Endothelial cell of umbilical vein (primary cell): ENCODE data around the gene DSCAML1. TPM values are rescaled to one million over a fixed set of nuclear protein-coding genes. Genes with fewer than 3 reads are reported as not detected.

ENCODE experiments used
- BruUV-seq: library from RNA; stranded (reverse); fragments of 400-500 nt; replicated peaks from 2 replicates; lab custom pipeline; 2021; lab: Mats Ljungman, UMichigan
- CTCF ChIA-PET: fragments of 300-600, 350-600 bp; sonication (Branson Sonifier 250); formaldehyde crosslinking; loops from one replicate; lab custom pipeline; 2021; ENCODE audit warnings: antibody characterized with exemption, inconsistent platforms; lab: Charles Lee
- POLR2A ChIA-PET: fragments of 300-600, 350-600 bp; sonication (Branson Sonifier 250); formaldehyde crosslinking; loops from one replicate; lab custom pipeline; 2021; ENCODE audit warnings: antibody characterized with exemption, inconsistent platforms; lab: Charles Lee
- DNase-seq: peaks from one replicate; pipeline ENCODE4 v3.0.0-alpha.2; 2011; ENCODE audit warnings: low read depth, low spot score
- FAIRE-seq: peaks from 2 replicates; lab custom pipeline; 2011; peaks lifted over from hg19 to GRCh38; lab: Jason Lieb, UNC
- H2AFZ ChIP-seq: 2 replicates; pipeline ENCODE4 v1.6.0; 2012; ENCODE audit warnings: low read depth, low read length, control low read depth, inconsistent platforms
- H3K27ac ChIP-seq: 2 replicates; pipeline ENCODE4 v1.5.1; 2011; ENCODE audit warnings: low read depth, mild to moderate bottlenecking, control low read depth, low read length, moderate library complexity; ENCODE audit not compliant: insufficient read depth
- H3K27me3 ChIP-seq, 2 experiments: 2 replicates each; pipeline versions ENCODE4 v1.6.0 to v1.6.1; 2011; ENCODE audit warnings: low read length in 2 of 2, mixed read lengths in 1 of 2; ENCODE audit not compliant: control insufficient read depth in 2 of 2, insufficient read depth in 2 of 2
- H3K36me3 ChIP-seq, 2 experiments: 2 replicates in 1 of 2; 3 replicates in 1 of 2; pipeline ENCODE4 v1.5.1; 2011; ENCODE audit warnings: low read length in 2 of 2, mild to moderate bottlenecking in 1 of 2, moderate library complexity in 1 of 2; ENCODE audit not compliant: control insufficient read depth in 2 of 2, insufficient read depth in 2 of 2; ENCODE audit errors: extremely low read depth in 1 of 2
- H3K4me1 ChIP-seq: 3 replicates; pipeline ENCODE4 v1.5.1; 2011; ENCODE audit warnings: mild to moderate bottlenecking, low read length; ENCODE audit not compliant: control insufficient read depth, insufficient read depth; ENCODE audit errors: extremely low read depth
- H3K4me2 ChIP-seq: 2 replicates; pipeline ENCODE4 v1.6.1; 2011; ENCODE audit warnings: low read length, control low read depth, mixed read lengths; ENCODE audit not compliant: insufficient read depth
- H3K4me3 ChIP-seq, 3 experiments: fragments of 200-600 bp in 1 of 3; sonication (generic), shearing (Covaris generic) in 1 of 3; replicated peaks in 1 of 3; 2 replicates each; pipeline ENCODE4 v1.5.1; 2011 to 2016; ENCODE audit warnings: control low read depth in 3 of 3, low read length in 3 of 3, mild to moderate bottlenecking in 2 of 3, inconsistent platforms in 1 of 3, low read depth in 1 of 3, moderate library complexity in 1 of 3; ENCODE audit not compliant: insufficient read depth in 1 of 3
- H3K79me2 ChIP-seq: 2 replicates; pipeline ENCODE4 v1.6.0; 2012; ENCODE audit warnings: low read length, inconsistent platforms; ENCODE audit not compliant: control insufficient read depth, insufficient read depth
- H3K9ac ChIP-seq: replicated peaks from 2 replicates; pipeline ENCODE3; 2011; ENCODE audit warnings: low read length, control low read depth; ENCODE audit not compliant: insufficient read depth; ENCODE audit errors: extremely low read depth
- H3K9me1 ChIP-seq: replicated peaks from 3 replicates; pipeline ENCODE4 v1.6.0; 2011; ENCODE audit warnings: mild to moderate bottlenecking, low read length; ENCODE audit not compliant: control insufficient read depth, insufficient read depth; ENCODE audit errors: extremely low read depth
- H3K9me3 ChIP-seq: replicated peaks from 2 replicates; pipeline ENCODE4 v1.5.1; 2012; ENCODE audit warnings: low read length, inconsistent platforms; ENCODE audit not compliant: control insufficient read depth, insufficient read depth
- H4K20me1 ChIP-seq: replicated peaks from 2 replicates; pipeline ENCODE3; 2011; ENCODE audit warnings: mild to moderate bottlenecking, low read length; ENCODE audit not compliant: control insufficient read depth, insufficient read depth; ENCODE audit errors: extremely low read depth
- EZH2 ChIP-seq: IDR thresholded peaks from 2 replicates; pipeline ENCODE4 v1.6.1; 2012; ENCODE audit warnings: borderline replicate concordance, low read depth, mild to moderate bottlenecking, moderate library complexity, low read length, inconsistent platforms; ENCODE audit not compliant: severe bottlenecking
- JUN ChIP-seq: IDR thresholded peaks from 2 replicates; pipeline ENCODE4 v1.6.1; 2011; ENCODE audit warnings: borderline replicate concordance, low read depth; ENCODE audit not compliant: insufficient read length, insufficient read depth
- MYC ChIP-seq: IDR thresholded peaks from one replicate; pipeline ENCODE4 v1.6.1; 2011; ENCODE audit warnings: mild to moderate bottlenecking, low read depth, low read length
- dilution Hi-C: fragments of 300-500 bp; cut with MboI; formaldehyde crosslinking; loops from one replicate; pipeline ENCODE4 v1.15.0; 2019; ENCODE audit warnings: low sequenced_read_pairs; ENCODE audit not compliant: extremely low pct_ligation_motif_present
- intact Hi-C: fragments of 100-400 bp; cut with micrococcal nuclease; formaldehyde crosslinking; loops from one replicate; pipeline ENCODE4 v1.10.0; 2022
- polyA plus RNA-seq, 4 experiments: library from polyadenylated mRNA; depleted of rRNA in 3 of 4; stranded (reverse) in 3 of 4; unstranded in 1 of 4; fragments of >200 nt; gene quantifications; 2 replicates each; pipeline versions ENCODE4 v1.2.1 to v1.2.3, GENCODE V29; 2011 to 2012; ENCODE audit warnings: missing spikeins in 1 of 4
- total RNA-seq: library from RNA; stranded (reverse); gene quantifications from 2 replicates; pipeline ENCODE4 v1.2.3, GENCODE V29; 2021
- TF ChIP-seq, protein P1 (sequence below): IDR thresholded peaks from 2 replicates; pipeline ENCODE4 v1.6.1; 2011; ENCODE audit not compliant: insufficient read depth, insufficient read length
- TF ChIP-seq, protein P2 (sequence below), 2 donors: IDR thresholded peaks; 1 replicate in 1 of 2; 2 replicates in 1 of 2; pipeline ENCODE4 v1.5.1; 2011; ENCODE audit warnings: low read length in 2 of 2, mild to moderate bottlenecking in 2 of 2, moderate library complexity in 2 of 2, control low read depth in 1 of 2, inconsistent platforms in 1 of 2, low read depth in 1 of 2; ENCODE audit not compliant: insufficient read depth in 1 of 2; ENCODE audit errors: extremely low read depth in 1 of 2

The DSCAML1 gene
- total and polyA plus RNA-seq, 2 donors (not counting 3 experiments of a cell fraction or from before 2014, with no cell fraction given) = not detected

DNA sequence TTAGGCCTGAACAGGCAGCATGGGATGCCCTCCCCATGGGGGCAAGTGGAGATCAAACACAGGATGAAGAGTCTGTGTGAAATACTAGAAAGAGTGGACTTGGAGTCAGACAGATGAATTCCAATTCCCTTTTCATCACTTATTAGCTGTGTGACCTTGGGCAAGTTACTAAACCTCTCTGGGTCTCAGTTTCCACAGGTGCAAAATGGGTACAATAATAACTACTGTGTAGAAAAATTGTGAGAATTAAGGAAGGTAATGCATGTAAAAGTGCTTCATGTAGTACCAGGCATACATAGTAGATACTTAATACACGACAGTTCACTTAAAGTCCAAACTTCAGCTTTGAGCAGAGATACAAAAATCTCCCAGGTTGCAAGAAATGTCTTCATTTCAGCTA, 176.4 kb downstream of the DSCAML1 start:
- dilution Hi-C loops (no loop called here), intact Hi-C loops (loop anchor here (1.0 kb wide), 1 partner anchor 194 kb away; no protein-coding TSS in a partner anchor)
- H3K27ac ChIP-seq = no peak overlapping the region
- H3K9ac ChIP-seq = no peak overlapping the region
- no peaks in the 10 kb centered on the region for H3K79me2 ChIP-seq
- FAIRE-seq = no peak
- H3K27me3 ChIP-seq = no peaks in the 10 kb centered on the region
- CTCF ChIA-PET = interaction anchor here (1.0 to 5.4 kb wide), 15 partner anchors 9 to 551 kb away, joined by 3 to 133 read pairs (median 4); no protein-coding TSS in a partner anchor
- BruUV-seq = no TSS peak
- H3K36me3 ChIP-seq = no peaks in the 10 kb centered on the region
- TF ChIP-seq, protein P1, sequence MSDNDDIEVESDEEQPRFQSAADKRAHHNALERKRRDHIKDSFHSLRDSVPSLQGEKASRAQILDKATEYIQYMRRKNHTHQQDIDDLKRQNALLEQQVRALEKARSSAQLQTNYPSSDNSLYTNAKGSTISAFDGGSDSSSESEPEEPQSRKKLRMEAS = no peak
- TF ChIP-seq, protein P2, sequence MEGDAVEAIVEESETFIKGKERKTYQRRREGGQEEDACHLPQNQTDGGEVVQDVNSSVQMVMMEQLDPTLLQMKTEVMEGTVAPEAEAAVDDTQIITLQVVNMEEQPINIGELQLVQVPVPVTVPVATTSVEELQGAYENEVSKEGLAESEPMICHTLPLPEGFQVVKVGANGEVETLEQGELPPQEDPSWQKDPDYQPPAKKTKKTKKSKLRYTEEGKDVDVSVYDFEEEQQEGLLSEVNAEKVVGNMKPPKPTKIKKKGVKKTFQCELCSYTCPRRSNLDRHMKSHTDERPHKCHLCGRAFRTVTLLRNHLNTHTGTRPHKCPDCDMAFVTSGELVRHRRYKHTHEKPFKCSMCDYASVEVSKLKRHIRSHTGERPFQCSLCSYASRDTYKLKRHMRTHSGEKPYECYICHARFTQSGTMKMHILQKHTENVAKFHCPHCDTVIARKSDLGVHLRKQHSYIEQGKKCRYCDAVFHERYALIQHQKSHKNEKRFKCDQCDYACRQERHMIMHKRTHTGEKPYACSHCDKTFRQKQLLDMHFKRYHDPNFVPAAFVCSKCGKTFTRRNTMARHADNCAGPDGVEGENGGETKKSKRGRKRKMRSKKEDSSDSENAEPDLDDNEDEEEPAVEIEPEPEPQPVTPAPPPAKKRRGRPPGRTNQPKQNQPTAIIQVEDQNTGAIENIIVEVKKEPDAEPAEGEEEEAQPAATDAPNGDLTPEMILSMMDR (IDR thresholded peaks at IDR 0.05; ENCODE audit: extremely low read depth in 1 of 2, insufficient read depth in 1 of 2, low read depth in 1 of 2, low read length in 2 of 2) = no peak
- no peak for TF ChIP-seq EZH2
- no peak for TF ChIP-seq JUN
- TF ChIP-seq MYC = no peak
- POLR2A ChIA-PET = no interaction called here
- no peak overlapping the region for H2AFZ ChIP-seq
- H3K9me3 ChIP-seq = no peaks in the 10 kb centered on the region
- H3K9me1 ChIP-seq = no peaks in the 10 kb centered on the region
- H3K4me3 ChIP-seq = no peak overlapping the region
- no peaks in the 10 kb centered on the region for H4K20me1 ChIP-seq
- no peak for DNase-seq
- H3K4me2 ChIP-seq = no peak overlapping the region
- H3K4me1 ChIP-seq = no peaks in the 10 kb centered on the region
